RWPE2 (cell line): ENCODE data around the gene HTR2A.

Source experiments
- ATAC-seq: fragments of 200-7000 bp; cut with Tn5 transposase; 3 replicates; pipeline ENCODE4 v1.9.1; 2021; ENCODE audit warnings: low read depth
- DNase-seq: peaks from one replicate; pipeline ENCODE4 v3.0.0-alpha.2; 2020; ENCODE audit warnings: low spot score
- H3K27ac ChIP-seq: fragments of 450-650 bp; 2 replicates; pipeline ENCODE4 v1.5.1; 2017; ENCODE audit warnings: mild to moderate bottlenecking; ENCODE audit not compliant: poor library complexity, severe bottlenecking
- H3K27me3 ChIP-seq: fragments of 250-450 bp; sonication (Bioruptor Pico); 2 replicates; pipeline ENCODE4 v1.5.1; 2021; ENCODE audit warnings: mild to moderate bottlenecking, moderate library complexity; ENCODE audit not compliant: insufficient read depth, poor library complexity, severe bottlenecking
- H3K36me3 ChIP-seq: fragments of 250-450 bp; sonication (Bioruptor Pico); 2 replicates; pipeline ENCODE4 v1.5.1; 2020; ENCODE audit warnings: low read depth, mild to moderate bottlenecking, moderate library complexity
- H3K4me1 ChIP-seq: fragments of 250-450 bp; sonication (Bioruptor Pico); 2 replicates; pipeline ENCODE4 v1.5.1; 2021; ENCODE audit warnings: mild to moderate bottlenecking, moderate library complexity; ENCODE audit not compliant: insufficient read depth, poor library complexity, severe bottlenecking
- H3K4me3 ChIP-seq: fragments of 250-450 bp; sonication (Bioruptor Pico); 2 replicates; pipeline ENCODE4 v1.5.1; 2021; ENCODE audit warnings: mild to moderate bottlenecking, moderate library complexity; ENCODE audit not compliant: severe bottlenecking
- H3K9me3 ChIP-seq: fragments of 250-450 bp; sonication (Bioruptor Pico); 2 replicates; pipeline ENCODE4 v1.5.1; 2021; ENCODE audit warnings: mild to moderate bottlenecking, moderate library complexity; ENCODE audit not compliant: severe bottlenecking
- TF ChIP-seq, protein P1 (sequence below): fragments of 450-650 bp; IDR thresholded peaks from one replicate; pipeline ENCODE4 v1.5.1; 2017; ENCODE audit warnings: mild to moderate bottlenecking, moderate library complexity; ENCODE audit not compliant: poor library complexity, severe bottlenecking

HTR2A gene

DNA sequence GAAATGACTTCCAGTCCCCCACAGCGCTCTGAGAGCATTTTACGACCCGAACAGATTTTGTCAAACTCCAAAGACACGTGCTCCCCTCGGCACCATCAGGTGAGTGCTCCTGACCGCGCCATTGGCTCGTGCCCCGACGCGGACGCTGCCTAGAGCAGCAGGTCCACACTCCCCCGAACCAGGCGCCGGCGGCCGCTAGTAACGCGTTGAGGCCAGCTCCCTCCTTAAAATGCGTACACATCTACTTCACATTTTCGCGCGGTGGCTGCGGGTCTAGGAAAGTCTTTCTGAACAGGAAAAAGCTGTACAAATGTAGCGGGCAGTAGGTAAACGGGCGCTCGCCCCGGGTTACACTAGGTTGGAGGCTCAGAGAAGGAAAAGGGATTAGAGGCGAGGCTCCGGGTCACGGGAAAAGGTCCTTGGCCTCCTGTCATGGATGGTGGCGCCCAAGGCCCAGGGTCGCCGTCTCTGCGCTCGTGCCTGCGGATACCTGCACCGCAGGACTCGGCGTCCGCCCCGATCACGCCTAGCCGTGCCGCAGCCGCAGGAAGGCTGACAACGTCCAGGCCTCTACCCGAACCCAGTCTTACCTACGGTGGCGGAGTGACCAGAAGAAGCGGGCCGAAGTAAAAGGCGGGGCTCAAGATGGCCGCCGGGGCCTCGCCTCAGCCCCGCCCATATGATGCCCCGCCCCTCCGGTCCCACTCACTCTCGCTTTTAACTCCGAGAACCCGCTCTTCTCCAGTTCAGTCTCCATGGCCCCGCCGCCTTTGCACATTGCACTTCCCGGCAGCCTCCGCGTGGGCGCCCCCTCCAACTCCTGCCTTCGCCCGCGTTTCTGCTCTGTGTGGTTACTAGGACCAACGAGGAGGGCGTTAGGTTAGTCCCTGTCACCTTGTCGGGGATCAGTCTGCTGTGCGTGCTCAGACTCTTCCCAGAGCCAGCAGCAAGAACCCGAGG lies 100.1 kb downstream of the HTR2A start, which contains the start of gene ESD:
Gene ESD, minus strand, starts transcription at position 647 of the 960 bp plus-strand sequence. CDS start 5,748 bp downstream, outside the sequence.
- H3K4me3 ChIP-seq = peak within 1 kb of the TSS; percentile 91
- peak; percentile 85 for DNase-seq
- peak within 1 kb of the TSS; percentile 58 for H3K27ac ChIP-seq
- no peaks in the 10 kb centered on the region for H3K9me3 ChIP-seq
- peaks cover 15% of the 10 kb centered on the region for H3K4me1 ChIP-seq
- H3K36me3 ChIP-seq = peaks cover 30% of the 10 kb centered on the region
- TF ChIP-seq, protein P1, sequence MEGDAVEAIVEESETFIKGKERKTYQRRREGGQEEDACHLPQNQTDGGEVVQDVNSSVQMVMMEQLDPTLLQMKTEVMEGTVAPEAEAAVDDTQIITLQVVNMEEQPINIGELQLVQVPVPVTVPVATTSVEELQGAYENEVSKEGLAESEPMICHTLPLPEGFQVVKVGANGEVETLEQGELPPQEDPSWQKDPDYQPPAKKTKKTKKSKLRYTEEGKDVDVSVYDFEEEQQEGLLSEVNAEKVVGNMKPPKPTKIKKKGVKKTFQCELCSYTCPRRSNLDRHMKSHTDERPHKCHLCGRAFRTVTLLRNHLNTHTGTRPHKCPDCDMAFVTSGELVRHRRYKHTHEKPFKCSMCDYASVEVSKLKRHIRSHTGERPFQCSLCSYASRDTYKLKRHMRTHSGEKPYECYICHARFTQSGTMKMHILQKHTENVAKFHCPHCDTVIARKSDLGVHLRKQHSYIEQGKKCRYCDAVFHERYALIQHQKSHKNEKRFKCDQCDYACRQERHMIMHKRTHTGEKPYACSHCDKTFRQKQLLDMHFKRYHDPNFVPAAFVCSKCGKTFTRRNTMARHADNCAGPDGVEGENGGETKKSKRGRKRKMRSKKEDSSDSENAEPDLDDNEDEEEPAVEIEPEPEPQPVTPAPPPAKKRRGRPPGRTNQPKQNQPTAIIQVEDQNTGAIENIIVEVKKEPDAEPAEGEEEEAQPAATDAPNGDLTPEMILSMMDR = no peak
- peak; percentile 89 for ATAC-seq
- H3K27me3 ChIP-seq = no peaks in the 10 kb centered on the region

DNA sequence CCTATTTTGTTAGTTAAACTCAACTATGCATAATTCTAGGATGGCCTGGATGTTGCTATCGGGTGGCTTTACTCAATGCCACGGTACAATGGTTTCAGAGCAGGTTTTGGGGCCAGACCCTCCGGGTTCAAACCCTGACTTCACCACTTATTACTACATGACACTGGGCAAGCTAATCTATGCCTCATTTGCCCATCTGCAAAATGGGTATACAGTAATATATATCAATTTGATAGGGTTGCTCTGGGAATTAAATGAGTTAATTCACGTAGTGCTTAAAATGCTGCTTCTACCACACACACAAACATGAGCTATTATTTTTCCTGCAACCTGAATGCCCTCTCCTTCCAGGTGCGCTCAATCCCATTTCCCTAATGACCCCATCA lies 100.7 kb downstream of the HTR2A start:
- ATAC-seq (no peak), DNase-seq (no peak)
- no peaks in the 10 kb centered on the region for H3K9me3 ChIP-seq
- H3K27ac ChIP-seq = peak overlapping the region; percentile 58
- H3K4me1 ChIP-seq = peaks cover 15% of the 10 kb centered on the region
- H3K27me3 ChIP-seq = no peaks in the 10 kb centered on the region
- TF ChIP-seq, protein P1 = no peak
- H3K4me3 ChIP-seq = peak overlapping the region; percentile 91
- H3K36me3 ChIP-seq = peaks cover 37% of the 10 kb centered on the region

DNA sequence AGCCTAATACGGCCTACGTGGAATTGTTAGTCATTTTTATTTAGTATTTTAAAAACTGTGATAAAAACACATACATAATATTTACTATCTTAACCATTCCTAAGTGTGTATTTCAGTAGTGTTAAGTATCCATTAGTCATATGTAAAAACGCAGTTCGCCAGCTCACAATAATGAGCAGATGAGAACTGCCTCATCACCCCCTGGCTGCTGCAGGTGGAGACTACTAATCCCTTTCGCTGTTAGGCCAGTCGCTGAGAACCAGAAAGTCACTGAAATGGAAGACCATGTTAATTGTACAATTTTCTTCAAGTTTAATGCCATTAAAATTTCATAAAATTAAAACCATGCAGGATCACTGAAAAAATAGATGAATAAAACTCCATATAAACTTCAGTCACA lies 101.5 kb downstream of the HTR2A start:
- H3K27me3 ChIP-seq = no peaks in the 10 kb centered on the region
- peaks cover 45% of the 10 kb centered on the region for H3K36me3 ChIP-seq
- ATAC-seq (no peak), DNase-seq (no peak)
- no peak overlapping the region for H3K27ac ChIP-seq
- H3K4me1 ChIP-seq = peaks cover 15% of the 10 kb centered on the region
- no peaks in the 10 kb centered on the region for H3K9me3 ChIP-seq
- no peak overlapping the region for H3K4me3 ChIP-seq
- TF ChIP-seq, protein P1 = no peak

DNA sequence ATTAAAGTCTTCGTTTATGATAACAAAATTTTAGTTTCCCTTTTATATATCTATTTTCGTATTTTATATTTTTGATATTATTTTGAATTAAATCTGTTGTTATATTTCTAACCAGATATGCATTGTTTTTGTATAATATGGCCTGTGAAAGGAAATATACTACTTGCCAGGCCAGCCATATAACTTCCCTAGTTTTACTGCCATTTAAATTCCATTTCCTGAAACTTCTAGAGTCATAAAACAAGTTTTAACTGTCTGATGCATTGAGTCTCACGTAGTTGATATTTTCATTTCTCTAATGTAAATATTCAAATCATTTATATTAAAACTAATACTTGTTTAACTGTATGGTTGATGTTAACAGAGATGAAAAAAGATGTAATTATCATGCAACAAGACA lies 113.3 kb downstream of the HTR2A start:
- TF ChIP-seq, protein P1 = no peak
- H3K36me3 ChIP-seq = peaks cover 98% of the 10 kb centered on the region
- no peaks in the 10 kb centered on the region for H3K27me3 ChIP-seq
- no peak overlapping the region for H3K27ac ChIP-seq
- H3K9me3 ChIP-seq = no peaks in the 10 kb centered on the region
- ATAC-seq = no peak
- no peak for DNase-seq
- H3K4me1 ChIP-seq = no peaks in the 10 kb centered on the region
- no peak overlapping the region for H3K4me3 ChIP-seq

DNA sequence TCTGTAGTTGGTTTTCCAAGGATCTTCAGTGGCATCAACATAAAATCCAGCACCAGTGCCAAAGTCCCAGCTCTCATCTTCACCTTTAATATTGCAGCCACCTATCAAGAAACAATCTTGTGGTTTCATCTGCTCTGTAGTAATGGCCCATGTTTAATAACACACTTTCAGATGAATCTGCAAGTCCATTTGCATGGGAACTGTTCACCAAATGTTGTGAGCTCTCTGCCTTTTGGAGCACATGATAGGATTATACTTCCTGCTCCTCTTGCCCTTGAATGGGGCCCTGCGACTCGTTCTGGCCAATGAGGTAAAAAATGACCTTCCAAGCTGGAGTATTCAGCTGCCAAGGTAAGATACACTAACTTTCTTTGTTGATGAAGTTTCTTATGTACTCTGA lies 114.2 kb downstream of the HTR2A start:
- Histone ChIP-seq H3K9me3 (no peaks in the 10 kb centered on the region), H3K36me3 (peaks cover 98% of the 10 kb centered on the region), H3K27me3 (no peaks in the 10 kb centered on the region), H3K4me3 (no peak overlapping the region), H3K4me1 (no peaks in the 10 kb centered on the region), H3K27ac (no peak overlapping the region)
- DNase-seq (no peak), ATAC-seq (no peak)
- TF ChIP-seq, protein P1 = no peak
